ENCODE results near the gene CDH23.

DNA sequence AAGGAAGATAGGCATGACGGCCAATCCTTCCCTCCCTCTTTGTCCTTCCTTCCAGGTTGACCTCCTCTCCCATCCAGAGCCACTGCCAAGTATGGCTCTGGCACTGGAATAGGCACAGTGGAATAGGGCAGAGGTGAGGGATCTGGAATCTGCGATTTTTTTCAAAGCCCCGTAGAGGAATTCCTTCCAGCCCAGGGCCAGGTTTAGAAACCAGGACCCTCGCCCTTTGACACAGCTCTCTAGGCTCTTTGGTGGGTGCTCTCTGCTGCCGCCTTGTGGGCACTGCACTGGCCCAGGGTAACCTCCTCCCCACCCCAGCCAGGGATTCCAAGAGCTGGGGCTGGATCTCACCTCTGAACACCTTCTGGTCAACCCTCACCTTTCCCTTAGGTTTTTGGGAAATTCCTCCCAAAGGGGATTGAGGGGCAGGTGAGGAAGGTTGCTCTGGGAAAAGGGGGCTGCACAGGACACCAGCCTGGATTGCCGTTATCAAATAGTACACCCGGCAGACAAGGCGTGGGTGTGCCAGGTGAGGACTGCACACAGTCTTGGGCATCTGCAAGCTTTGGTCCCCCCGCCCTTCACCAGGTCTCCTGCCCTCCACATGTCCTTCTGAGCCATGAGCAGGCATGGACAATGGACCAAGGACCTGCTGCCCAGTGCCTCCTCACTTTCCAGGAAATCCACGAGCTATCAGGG, 300.1 kb downstream of the CDH23 start:
- TF ChIP-seq, protein P1, sequence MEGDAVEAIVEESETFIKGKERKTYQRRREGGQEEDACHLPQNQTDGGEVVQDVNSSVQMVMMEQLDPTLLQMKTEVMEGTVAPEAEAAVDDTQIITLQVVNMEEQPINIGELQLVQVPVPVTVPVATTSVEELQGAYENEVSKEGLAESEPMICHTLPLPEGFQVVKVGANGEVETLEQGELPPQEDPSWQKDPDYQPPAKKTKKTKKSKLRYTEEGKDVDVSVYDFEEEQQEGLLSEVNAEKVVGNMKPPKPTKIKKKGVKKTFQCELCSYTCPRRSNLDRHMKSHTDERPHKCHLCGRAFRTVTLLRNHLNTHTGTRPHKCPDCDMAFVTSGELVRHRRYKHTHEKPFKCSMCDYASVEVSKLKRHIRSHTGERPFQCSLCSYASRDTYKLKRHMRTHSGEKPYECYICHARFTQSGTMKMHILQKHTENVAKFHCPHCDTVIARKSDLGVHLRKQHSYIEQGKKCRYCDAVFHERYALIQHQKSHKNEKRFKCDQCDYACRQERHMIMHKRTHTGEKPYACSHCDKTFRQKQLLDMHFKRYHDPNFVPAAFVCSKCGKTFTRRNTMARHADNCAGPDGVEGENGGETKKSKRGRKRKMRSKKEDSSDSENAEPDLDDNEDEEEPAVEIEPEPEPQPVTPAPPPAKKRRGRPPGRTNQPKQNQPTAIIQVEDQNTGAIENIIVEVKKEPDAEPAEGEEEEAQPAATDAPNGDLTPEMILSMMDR (IDR thresholded peaks at IDR 0.05), result peak; percentile 58 to 79 (median 70)
- no peak for TF ChIP-seq POLR2A (IDR thresholded peaks at IDR 0.05)
